Measurements from ENCODE around the gene CEP350.

DNA sequence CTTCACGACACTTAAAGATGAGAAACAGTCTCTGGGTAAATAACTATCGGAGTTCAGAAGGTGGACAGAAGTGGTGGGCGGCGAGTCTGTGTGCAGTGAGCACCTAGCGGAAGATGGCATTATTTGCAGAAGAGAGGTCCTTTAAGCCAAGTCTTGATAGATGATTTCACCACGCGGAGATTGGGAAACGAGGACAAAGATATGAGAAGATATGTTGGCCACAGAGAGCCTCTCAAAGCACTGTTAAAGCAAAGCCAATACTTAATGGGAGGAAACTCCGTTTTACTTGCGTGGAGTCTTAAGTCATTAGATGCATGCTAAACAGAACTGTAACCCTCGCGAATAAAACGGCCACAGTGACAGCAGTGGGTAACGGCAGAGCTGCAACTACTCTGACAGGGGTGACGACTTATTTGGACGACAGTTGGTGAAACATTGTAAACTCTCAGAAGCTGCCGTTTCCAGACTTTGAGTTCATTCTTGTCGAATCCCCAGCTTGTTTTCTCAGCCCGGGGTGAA is 577 bp upstream of the CEP350 start:
- TF ChIP-seq CTCF (IDR thresholded peaks at IDR 0.05) (peak in 1 of 4 experiments; percentile 18), POLR2AphosphoS5 (IDR thresholded peaks at IDR 0.05) (no peak)
